SK-N-SH treated with all-trans-retinoic acid at 6 μM for 48 hours (cell line): Measurements from ENCODE around the gene CFL1.

Source experiments
- CSRNP3 ChIP-seq: fragments of 250-450 bp; sonication (Bioruptor Pico); IDR thresholded peaks from 2 replicates; pipeline ENCODE4 v1.5.1; 2021; ENCODE audit warnings: mild to moderate bottlenecking, moderate library complexity
- OSR1 ChIP-seq: fragments of 250-450 bp; sonication (Bioruptor Pico); IDR thresholded peaks from 2 replicates; pipeline ENCODE4 v1.8.0; 2022; ENCODE audit warnings: moderate library complexity, mild to moderate bottlenecking, inconsistent platforms
- PATZ1 ChIP-seq: fragments of 250-450 bp; sonication (Bioruptor Pico); IDR thresholded peaks from 2 replicates; pipeline ENCODE4 v1.8.0; 2020; ENCODE audit warnings: mild to moderate bottlenecking, moderate library complexity, borderline replicate concordance
- ZFP3 ChIP-seq: fragments of 250-450 bp; sonication (Bioruptor Pico); IDR thresholded peaks from 2 replicates; pipeline ENCODE4 v1.5.0; 2020; ENCODE audit warnings: mild to moderate bottlenecking, moderate library complexity
- ZNF565 ChIP-seq: fragments of 450-650 bp; formaldehyde crosslinking; conservative IDR thresholded peaks from 2 replicates; pipeline ENCODE4 v1.5.0; 2020; ENCODE audit warnings: low read depth, mild to moderate bottlenecking, moderate library complexity
- ZNF70 ChIP-seq: fragments of 450-650 bp; formaldehyde crosslinking; IDR thresholded peaks from 2 replicates; pipeline ENCODE4 v1.5.0; 2020; ENCODE audit warnings: mild to moderate bottlenecking, moderate library complexity
- ZNF8 ChIP-seq: fragments of 450-650 bp; formaldehyde crosslinking; IDR thresholded peaks from 2 replicates; pipeline ENCODE4 v1.5.0; 2020; ENCODE audit warnings: mild to moderate bottlenecking, moderate library complexity
- TF ChIP-seq, protein P1 (sequence below): fragments of 250-450 bp; sonication (Bioruptor Pico); IDR thresholded peaks from 2 replicates; pipeline ENCODE4 v1.5.0; 2020; ENCODE audit warnings: mild to moderate bottlenecking, moderate library complexity
- TF ChIP-seq, protein P2 (sequence below): fragments of 250-450 bp; sonication (Bioruptor Pico); IDR thresholded peaks from 2 replicates; pipeline ENCODE4 v1.8.0; 2021; ENCODE audit warnings: low read depth, mild to moderate bottlenecking, moderate library complexity, borderline replicate concordance

- TF ChIP-seq OSR1 (CRISPR knock-in tag) (no peak), ZNF70 (no peak), PATZ1 (CRISPR knock-in tag) (no peak), ZNF8 (CRISPR knock-in tag) (no peak), ZNF565 (no peak), CSRNP3 (CRISPR knock-in tag) (no peak), ZFP3 (no peak)
- TF ChIP-seq, protein P1, sequence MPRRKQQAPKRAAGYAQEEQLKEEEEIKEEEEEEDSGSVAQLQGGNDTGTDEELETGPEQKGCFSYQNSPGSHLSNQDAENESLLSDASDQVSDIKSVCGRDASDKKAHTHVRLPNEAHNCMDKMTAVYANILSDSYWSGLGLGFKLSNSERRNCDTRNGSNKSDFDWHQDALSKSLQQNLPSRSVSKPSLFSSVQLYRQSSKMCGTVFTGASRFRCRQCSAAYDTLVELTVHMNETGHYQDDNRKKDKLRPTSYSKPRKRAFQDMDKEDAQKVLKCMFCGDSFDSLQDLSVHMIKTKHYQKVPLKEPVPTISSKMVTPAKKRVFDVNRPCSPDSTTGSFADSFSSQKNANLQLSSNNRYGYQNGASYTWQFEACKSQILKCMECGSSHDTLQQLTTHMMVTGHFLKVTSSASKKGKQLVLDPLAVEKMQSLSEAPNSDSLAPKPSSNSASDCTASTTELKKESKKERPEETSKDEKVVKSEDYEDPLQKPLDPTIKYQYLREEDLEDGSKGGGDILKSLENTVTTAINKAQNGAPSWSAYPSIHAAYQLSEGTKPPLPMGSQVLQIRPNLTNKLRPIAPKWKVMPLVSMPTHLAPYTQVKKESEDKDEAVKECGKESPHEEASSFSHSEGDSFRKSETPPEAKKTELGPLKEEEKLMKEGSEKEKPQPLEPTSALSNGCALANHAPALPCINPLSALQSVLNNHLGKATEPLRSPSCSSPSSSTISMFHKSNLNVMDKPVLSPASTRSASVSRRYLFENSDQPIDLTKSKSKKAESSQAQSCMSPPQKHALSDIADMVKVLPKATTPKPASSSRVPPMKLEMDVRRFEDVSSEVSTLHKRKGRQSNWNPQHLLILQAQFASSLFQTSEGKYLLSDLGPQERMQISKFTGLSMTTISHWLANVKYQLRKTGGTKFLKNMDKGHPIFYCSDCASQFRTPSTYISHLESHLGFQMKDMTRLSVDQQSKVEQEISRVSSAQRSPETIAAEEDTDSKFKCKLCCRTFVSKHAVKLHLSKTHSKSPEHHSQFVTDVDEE (CRISPR knock-in tag) = no peak
- TF ChIP-seq, protein P2, sequence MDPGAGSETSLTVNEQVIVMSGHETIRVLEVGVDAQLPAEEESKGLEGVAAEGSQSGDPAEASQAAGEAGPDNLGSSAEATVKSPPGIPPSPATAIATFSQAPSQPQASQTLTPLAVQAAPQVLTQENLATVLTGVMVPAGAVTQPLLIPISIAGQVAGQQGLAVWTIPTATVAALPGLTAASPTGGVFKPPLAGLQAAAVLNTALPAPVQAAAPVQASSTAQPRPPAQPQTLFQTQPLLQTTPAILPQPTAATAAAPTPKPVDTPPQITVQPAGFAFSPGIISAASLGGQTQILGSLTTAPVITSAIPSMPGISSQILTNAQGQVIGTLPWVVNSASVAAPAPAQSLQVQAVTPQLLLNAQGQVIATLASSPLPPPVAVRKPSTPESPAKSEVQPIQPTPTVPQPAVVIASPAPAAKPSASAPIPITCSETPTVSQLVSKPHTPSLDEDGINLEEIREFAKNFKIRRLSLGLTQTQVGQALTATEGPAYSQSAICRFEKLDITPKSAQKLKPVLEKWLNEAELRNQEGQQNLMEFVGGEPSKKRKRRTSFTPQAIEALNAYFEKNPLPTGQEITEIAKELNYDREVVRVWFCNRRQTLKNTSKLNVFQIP (CRISPR knock-in tag) = no peak
Observed at GRCh38 chr11:65857500-65857852, 504 bp downstream of the CFL1 start.
